ENCODE results near the gene EIF3L.

DNA sequence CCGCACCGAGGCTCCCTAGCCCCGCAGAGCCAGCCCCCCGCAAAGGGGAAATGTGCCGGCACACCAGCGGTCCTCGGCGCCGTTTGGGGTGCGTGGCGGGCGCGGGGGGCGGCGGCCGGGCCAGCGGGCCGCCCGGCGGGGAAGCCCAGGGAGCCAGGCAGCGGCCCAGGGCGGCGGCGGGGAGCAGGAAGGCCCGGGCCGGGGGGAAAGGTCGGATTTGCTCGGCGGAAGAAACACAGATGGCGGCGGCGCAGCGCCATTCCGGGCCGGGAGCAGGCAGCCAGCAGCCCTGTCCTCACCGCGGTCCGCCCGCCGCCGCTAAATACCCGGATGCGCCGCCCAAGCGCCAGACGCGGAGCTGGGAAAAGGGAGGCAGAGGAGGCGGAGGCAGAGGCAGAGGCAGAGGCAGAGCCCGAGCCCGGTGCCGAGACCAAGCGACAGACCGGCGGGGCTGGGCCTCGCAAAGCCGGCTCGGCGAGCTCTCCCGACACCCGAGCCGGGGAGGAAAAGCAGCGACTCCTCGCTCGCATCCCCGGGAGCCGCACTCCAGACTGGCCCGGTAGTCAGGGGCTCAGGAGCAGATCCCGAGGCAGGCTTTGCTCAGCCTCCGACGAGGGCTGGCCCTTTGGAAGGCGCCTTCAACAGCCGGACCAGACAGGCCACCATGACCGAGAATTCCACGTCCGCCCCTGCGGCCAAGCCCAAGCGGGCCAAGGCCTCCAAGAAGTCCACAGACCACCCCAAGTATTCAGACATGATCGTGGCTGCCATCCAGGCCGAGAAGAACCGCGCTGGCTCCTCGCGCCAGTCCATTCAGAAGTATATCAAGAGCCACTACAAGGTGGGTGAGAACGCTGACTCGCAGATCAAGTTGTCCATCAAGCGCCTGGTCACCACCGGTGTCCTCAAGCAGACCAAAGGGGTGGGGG, 44.1 kb upstream of the EIF3L start:
- no peak for TF ChIP-seq EZH2 (IDR thresholded peaks at IDR 0.05; ENCODE audit: low read length, unreplicated experiment)
- TF ChIP-seq CTCF (conservative IDR thresholded peaks at IDR 0.05; ENCODE audit: low read depth, low read length), result no peak

All from PC-3 (cell line).